SK-N-SH (cell line): ENCODE data around the gene MRM3.

Experiments used
- CTCF ChIP-seq: fragments of 200-600 bp; sonication (generic); IDR thresholded peaks from 2 replicates; pipeline ENCODE4 v1.6.1; 2017; ENCODE audit warnings: antibody characterized with exemption, mild to moderate bottlenecking, moderate library complexity
- ELF1 ChIP-seq: IDR thresholded peaks from 2 replicates; pipeline ENCODE4 v1.4.0; 2012
- GABPA ChIP-seq: IDR thresholded peaks from 2 replicates; pipeline ENCODE4 v1.4.0; 2012; ENCODE audit warnings: low read depth, mild to moderate bottlenecking
- MAX ChIP-seq: IDR thresholded peaks from 2 replicates; pipeline ENCODE4 v1.4.0; 2012; ENCODE audit warnings: low read depth
- POLR2AphosphoS5 ChIP-seq: IDR thresholded peaks from 2 replicates; pipeline ENCODE4 v1.6.1; 2012; ENCODE audit warnings: low read depth, low read length
- SIN3A ChIP-seq: IDR thresholded peaks from 2 replicates; pipeline ENCODE4 v1.6.1; 2012; ENCODE audit warnings: low read depth, mild to moderate bottlenecking, low read length, moderate library complexity, borderline replicate concordance
- TF ChIP-seq, protein P1 (sequence below): IDR thresholded peaks from 2 replicates; pipeline ENCODE4 v1.4.0; 2012; ENCODE audit warnings: low read depth, borderline replicate concordance

DNA sequence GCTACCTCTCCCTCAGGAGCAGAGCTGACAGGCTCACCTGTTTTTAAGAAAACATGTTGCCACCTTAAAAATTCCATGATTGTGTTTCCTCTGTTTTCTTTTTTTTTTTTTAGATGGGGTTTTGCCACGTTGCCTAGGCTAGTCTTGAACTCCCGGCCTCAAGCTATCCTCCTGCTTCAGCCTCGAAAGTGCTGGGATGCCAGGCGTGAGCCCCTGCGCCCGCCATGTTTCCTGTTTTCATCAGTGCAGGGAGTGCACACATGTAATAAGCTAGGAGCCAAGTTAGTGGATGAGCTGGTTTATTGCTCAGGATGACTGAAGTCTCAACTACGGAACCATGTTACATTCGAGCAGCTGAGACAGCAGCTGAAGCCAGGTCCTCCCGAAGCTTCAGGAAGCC is 13.6 kb downstream of the MRM3 start:
- TF ChIP-seq, protein P1, sequence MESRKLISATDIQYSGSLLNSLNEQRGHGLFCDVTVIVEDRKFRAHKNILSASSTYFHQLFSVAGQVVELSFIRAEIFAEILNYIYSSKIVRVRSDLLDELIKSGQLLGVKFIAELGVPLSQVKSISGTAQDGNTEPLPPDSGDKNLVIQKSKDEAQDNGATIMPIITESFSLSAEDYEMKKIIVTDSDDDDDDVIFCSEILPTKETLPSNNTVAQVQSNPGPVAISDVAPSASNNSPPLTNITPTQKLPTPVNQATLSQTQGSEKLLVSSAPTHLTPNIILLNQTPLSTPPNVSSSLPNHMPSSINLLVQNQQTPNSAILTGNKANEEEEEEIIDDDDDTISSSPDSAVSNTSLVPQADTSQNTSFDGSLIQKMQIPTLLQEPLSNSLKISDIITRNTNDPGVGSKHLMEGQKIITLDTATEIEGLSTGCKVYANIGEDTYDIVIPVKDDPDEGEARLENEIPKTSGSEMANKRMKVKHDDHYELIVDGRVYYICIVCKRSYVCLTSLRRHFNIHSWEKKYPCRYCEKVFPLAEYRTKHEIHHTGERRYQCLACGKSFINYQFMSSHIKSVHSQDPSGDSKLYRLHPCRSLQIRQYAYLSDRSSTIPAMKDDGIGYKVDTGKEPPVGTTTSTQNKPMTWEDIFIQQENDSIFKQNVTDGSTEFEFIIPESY: no peak
- TF ChIP-seq POLR2AphosphoS5: no peak
- TF ChIP-seq SIN3A: no peak
- TF ChIP-seq GABPA: no peak
- TF ChIP-seq MAX: no peak
- TF ChIP-seq CTCF: no peak
- TF ChIP-seq ELF1: no peak
